Measurements from ENCODE around the gene SBK1. TPM values are rescaled to one million over a fixed set of nuclear protein-coding genes. Genes with fewer than 3 reads are reported as not detected.

The SBK1 gene
- total RNA-seq, 1 donor from 2014 or later: 1.0 TPM

DNA sequence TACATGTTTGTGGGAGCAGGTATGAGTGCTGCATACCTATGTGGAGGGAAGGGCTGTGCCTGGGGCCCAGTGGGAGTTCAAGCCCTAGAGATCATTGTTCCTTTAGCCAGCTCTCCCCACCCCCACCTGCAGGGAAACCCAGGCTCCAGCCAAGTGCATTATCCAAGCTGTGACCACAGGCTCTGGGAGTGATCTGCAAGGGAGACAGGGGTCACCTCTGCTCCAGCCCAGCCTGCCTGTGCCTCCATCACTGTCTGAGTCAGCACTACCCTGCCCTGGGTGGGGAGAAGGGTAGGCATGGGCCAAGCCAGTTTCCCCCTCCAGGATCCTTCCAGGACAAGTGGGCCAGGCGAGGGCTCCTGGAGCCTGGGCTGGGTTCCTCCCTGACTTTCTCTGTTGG is 32.1 kb upstream of the SBK1 start:
- Histone ChIP-seq H3K4me1 (ENCODE audit: control insufficient read depth in 3 of 3, insufficient read depth in 3 of 3, low read length in 3 of 3) (peaks cover 40 to 65% (median 40%) of the 10 kb centered on the region in 3 donors), H3K9me3 (ENCODE audit: control insufficient read depth in 3 of 3, low read length in 3 of 3) (no peaks in the 10 kb centered on the region), H3K36me3 (ENCODE audit: control insufficient read depth in 3 of 3, insufficient read depth in 3 of 3, low read length in 3 of 3) (peaks cover 0 to 13% (median 6%) of the 10 kb centered on the region in 3 donors), H3K27ac (ENCODE audit: low read depth, low read length) (peak overlapping the region; percentile 91), H3K9ac (ENCODE audit: low read depth in 1 of 3, low read length in 3 of 3) (peak overlapping the region; percentile 95 to 98 (median 96)), H3K27me3 (ENCODE audit: control insufficient read depth in 3 of 3, insufficient read depth in 3 of 3, low read length in 3 of 3) (peaks cover 0 to 3% (median 0%) of the 10 kb centered on the region in 3 donors), H3K4me3 (ENCODE audit: low read length in 3 of 3) (peak overlapping the region; percentile 70 to 97 (median 93))

DNA sequence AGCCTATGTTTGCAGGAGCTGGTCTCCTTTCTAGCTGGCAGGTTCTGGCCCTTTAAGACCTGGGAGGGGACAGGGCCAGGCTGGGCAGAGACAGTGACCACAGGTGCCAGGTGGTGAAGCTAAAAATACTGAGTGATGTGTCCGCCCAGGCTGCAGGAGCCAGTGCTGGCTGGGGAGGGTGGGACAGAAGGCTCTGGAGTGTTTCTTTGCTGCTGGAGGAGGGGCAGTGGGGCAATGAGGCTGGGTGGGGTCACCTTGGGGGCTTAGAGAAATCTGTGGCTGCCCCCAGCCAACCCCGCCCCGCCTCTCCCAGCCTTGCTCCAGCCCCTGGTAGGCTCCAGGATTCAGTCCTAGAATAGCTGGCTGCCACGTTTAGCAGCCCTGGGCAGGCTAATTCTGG is 30.4 kb upstream of the SBK1 start:
- H3K4me1 ChIP-seq (ENCODE audit: control insufficient read depth in 3 of 3, insufficient read depth in 3 of 3, low read length in 3 of 3): peaks cover 40 to 71% (median 40%) of the 10 kb centered on the region in 3 donors
- H3K9me3 ChIP-seq (ENCODE audit: control insufficient read depth in 3 of 3, low read length in 3 of 3): no peaks in the 10 kb centered on the region
- peak overlapping the region; percentile 70 to 97 (median 93) for H3K4me3 ChIP-seq (ENCODE audit: low read length in 3 of 3)
- H3K9ac ChIP-seq (ENCODE audit: low read depth in 1 of 3, low read length in 3 of 3): peak overlapping the region; percentile 48 to 98 (median 95)
- peaks cover 0 to 3% (median 0%) of the 10 kb centered on the region in 3 donors for H3K27me3 ChIP-seq (ENCODE audit: control insufficient read depth in 3 of 3, insufficient read depth in 3 of 3, low read length in 3 of 3)
- peaks cover 0 to 13% (median 6%) of the 10 kb centered on the region in 3 donors for H3K36me3 ChIP-seq (ENCODE audit: control insufficient read depth in 3 of 3, insufficient read depth in 3 of 3, low read length in 3 of 3)
- H3K27ac ChIP-seq (ENCODE audit: low read depth, low read length): peak overlapping the region; percentile 83

DNA sequence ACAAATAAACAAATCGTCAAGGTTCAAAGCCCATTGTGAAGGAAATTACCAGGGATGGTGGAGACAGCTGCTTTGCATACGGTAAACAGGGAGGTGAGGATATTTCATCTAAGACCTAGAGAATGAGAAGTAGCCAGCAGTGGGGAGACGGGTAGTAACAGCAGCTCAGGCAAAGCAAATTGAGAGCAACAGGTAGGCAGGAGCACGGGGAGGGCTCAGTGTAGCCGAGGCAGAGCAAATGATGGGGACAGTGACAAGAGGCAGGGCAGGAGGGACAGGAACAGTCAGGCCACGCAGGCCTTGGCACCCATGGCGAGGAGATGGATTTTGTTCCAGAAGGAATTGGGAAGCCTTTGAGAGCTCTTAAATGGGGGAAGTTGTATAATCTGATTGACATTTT is 29.0 kb upstream of the SBK1 start:
- Histone ChIP-seq H3K4me1 (ENCODE audit: control insufficient read depth in 3 of 3, insufficient read depth in 3 of 3, low read length in 3 of 3) (peaks cover 39 to 72% (median 39%) of the 10 kb centered on the region in 3 donors), H3K4me3 (ENCODE audit: low read length in 3 of 3) (peak overlapping the region in 2 of 3 donors; percentile 48 to 49), H3K36me3 (ENCODE audit: control insufficient read depth in 3 of 3, insufficient read depth in 3 of 3, low read length in 3 of 3) (peaks cover 0 to 13% (median 6%) of the 10 kb centered on the region in 3 donors), H3K9me3 (ENCODE audit: control insufficient read depth in 3 of 3, low read length in 3 of 3) (no peaks in the 10 kb centered on the region), H3K27ac (ENCODE audit: low read depth, low read length) (peak overlapping the region; percentile 83), H3K27me3 (ENCODE audit: control insufficient read depth in 3 of 3, insufficient read depth in 3 of 3, low read length in 3 of 3) (peaks cover 0 to 3% (median 0%) of the 10 kb centered on the region in 3 donors), H3K9ac (ENCODE audit: low read depth in 1 of 3, low read length in 3 of 3) (peak overlapping the region; percentile 33 to 58 (median 56))

- Histone ChIP-seq H3K36me3 (ENCODE audit: control insufficient read depth in 3 of 3, insufficient read depth in 3 of 3, low read length in 3 of 3) (peaks cover 0 to 9% (median 6%) of the 10 kb centered on the region in 3 donors), H3K27me3 (ENCODE audit: control insufficient read depth in 3 of 3, insufficient read depth in 3 of 3, low read length in 3 of 3) (peaks cover 0 to 3% (median 0%) of the 10 kb centered on the region in 3 donors), H3K4me3 (ENCODE audit: low read length in 3 of 3) (peak overlapping the region in 1 of 3 donors; percentile 24), H3K9ac (ENCODE audit: low read depth in 1 of 3, low read length in 3 of 3) (peak overlapping the region in 1 of 3 donors; percentile 16), H3K9me3 (ENCODE audit: control insufficient read depth in 3 of 3, low read length in 3 of 3) (no peaks in the 10 kb centered on the region), H3K4me1 (ENCODE audit: control insufficient read depth in 3 of 3, insufficient read depth in 3 of 3, low read length in 3 of 3) (peaks cover 42 to 64% (median 43%) of the 10 kb centered on the region in 3 donors), H3K27ac (ENCODE audit: low read depth, low read length) (peak overlapping the region; percentile 83)
Measured at GRCh38 chr16:28264656-28265055, 27.7 kb upstream of the SBK1 start.

DNA sequence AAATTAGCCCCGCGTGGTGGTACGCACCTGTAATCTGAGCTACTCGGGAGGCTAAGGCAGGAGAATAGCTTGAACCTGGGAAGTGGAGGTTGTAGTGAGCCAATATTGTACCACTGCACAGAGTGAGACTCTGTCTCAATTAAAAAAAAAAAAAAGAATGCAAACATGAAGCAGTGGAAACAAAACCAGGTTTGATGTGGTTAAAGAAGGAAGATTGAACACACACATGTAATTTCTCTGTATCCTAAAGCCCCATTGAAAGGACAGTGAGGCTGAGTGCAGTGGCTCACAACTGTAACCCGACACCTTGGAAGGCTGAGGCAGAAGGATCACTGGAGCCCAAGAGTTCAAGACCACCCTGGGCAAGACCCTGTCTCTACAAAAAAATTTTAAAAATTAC is 26.5 kb upstream of the SBK1 start:
- H3K27me3 ChIP-seq (ENCODE audit: control insufficient read depth in 3 of 3, insufficient read depth in 3 of 3, low read length in 3 of 3): peaks cover 0 to 2% (median 0%) of the 10 kb centered on the region in 3 donors
- peaks cover 0 to 6% (median 0%) of the 10 kb centered on the region in 3 donors for H3K36me3 ChIP-seq (ENCODE audit: control insufficient read depth in 3 of 3, insufficient read depth in 3 of 3, low read length in 3 of 3)
- no peak overlapping the region for H3K27ac ChIP-seq (ENCODE audit: low read depth, low read length)
- H3K9ac ChIP-seq (ENCODE audit: low read depth in 1 of 3, low read length in 3 of 3): no peak overlapping the region
- peaks cover 38 to 53% (median 41%) of the 10 kb centered on the region in 3 donors for H3K4me1 ChIP-seq (ENCODE audit: control insufficient read depth in 3 of 3, insufficient read depth in 3 of 3, low read length in 3 of 3)
- no peaks in the 10 kb centered on the region for H3K9me3 ChIP-seq (ENCODE audit: control insufficient read depth in 3 of 3, low read length in 3 of 3)
- H3K4me3 ChIP-seq (ENCODE audit: low read length in 3 of 3): no peak overlapping the region

DNA sequence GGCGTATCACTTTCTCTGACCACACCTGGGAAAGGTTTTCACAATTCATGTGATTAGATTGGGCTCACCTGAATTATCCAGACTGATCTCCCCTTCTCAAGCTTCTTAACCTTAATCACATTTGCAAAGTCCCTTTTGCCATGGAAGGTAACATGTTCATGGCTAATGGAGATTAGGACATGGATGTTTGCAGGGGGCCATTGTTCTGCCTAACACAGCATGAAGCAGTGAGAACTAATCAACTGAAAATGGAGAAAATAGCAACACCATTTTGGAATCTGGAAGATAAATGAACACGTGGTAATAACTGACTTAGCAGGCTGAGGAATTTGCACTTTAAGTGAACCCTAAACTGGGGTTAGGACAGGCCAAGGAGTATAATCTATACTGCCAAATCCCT is 25.0 kb upstream of the SBK1 start:
- Histone ChIP-seq H3K36me3 (ENCODE audit: control insufficient read depth in 3 of 3, insufficient read depth in 3 of 3, low read length in 3 of 3) (peaks cover 0 to 6% (median 0%) of the 10 kb centered on the region in 3 donors), H3K27ac (ENCODE audit: low read depth, low read length) (no peak overlapping the region), H3K4me1 (ENCODE audit: control insufficient read depth in 3 of 3, insufficient read depth in 3 of 3, low read length in 3 of 3) (peaks cover 32 to 39% (median 34%) of the 10 kb centered on the region in 3 donors), H3K9me3 (ENCODE audit: control insufficient read depth in 3 of 3, low read length in 3 of 3) (no peaks in the 10 kb centered on the region), H3K4me3 (ENCODE audit: low read length in 3 of 3) (no peak overlapping the region), H3K27me3 (ENCODE audit: control insufficient read depth in 3 of 3, insufficient read depth in 3 of 3, low read length in 3 of 3) (no peaks in the 10 kb centered on the region), H3K9ac (ENCODE audit: low read depth in 1 of 3, low read length in 3 of 3) (no peak overlapping the region)

DNA sequence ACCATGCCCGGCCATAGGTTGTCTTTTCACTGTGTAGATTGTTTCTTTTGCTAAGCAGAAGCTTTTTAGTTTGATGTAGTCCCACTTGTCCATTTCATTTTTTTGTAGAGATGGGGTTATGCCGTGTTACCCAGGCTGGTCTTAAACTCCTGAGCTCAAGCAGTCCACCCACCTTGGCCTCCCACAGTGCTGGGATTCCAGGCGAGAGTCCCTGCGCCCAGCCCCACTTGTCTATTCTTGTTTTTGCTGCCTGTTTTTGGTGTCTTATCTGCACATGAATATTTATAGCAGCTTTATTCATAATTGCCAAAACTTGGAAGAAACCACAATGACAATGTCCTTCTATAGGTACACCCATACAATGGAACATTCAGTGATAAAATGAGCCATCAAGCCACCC is 18.8 kb upstream of the SBK1 start:
- H3K36me3 ChIP-seq (ENCODE audit: control insufficient read depth in 3 of 3, insufficient read depth in 3 of 3, low read length in 3 of 3): no peaks in the 10 kb centered on the region
- H3K4me1 ChIP-seq (ENCODE audit: control insufficient read depth in 3 of 3, insufficient read depth in 3 of 3, low read length in 3 of 3): peaks cover 7 to 12% (median 11%) of the 10 kb centered on the region in 3 donors
- H3K4me3 ChIP-seq (ENCODE audit: low read length in 3 of 3): no peak overlapping the region
- no peak overlapping the region for H3K27ac ChIP-seq (ENCODE audit: low read depth, low read length)
- H3K27me3 ChIP-seq (ENCODE audit: control insufficient read depth in 3 of 3, insufficient read depth in 3 of 3, low read length in 3 of 3): peaks cover 0 to 3% (median 3%) of the 10 kb centered on the region in 3 donors
- H3K9me3 ChIP-seq (ENCODE audit: control insufficient read depth in 3 of 3, low read length in 3 of 3): no peaks in the 10 kb centered on the region
- no peak overlapping the region for H3K9ac ChIP-seq (ENCODE audit: low read depth in 1 of 3, low read length in 3 of 3)

DNA sequence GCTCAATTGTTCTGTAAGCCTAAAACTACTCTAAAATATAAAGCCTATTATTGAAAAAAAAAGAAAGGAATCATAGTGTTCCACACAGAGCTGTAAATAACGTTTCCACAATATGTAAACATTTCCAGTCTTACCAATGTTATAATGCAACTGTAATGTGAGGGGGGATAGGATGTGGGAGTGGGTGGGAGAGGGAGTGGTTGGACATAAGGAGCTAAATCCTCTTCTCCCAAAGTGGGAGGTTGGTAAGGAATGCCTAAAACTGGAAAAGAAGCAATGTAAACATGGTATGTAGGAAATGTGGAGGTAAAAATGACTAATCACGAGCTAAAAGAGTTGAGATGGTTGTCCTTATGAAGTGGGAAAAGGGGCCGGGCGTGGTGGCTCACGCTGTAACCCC is 17.6 kb upstream of the SBK1 start:
- H3K4me3 ChIP-seq (ENCODE audit: low read length in 3 of 3): no peak overlapping the region
- H3K36me3 ChIP-seq (ENCODE audit: control insufficient read depth in 3 of 3, insufficient read depth in 3 of 3, low read length in 3 of 3): no peaks in the 10 kb centered on the region
- H3K4me1 ChIP-seq (ENCODE audit: control insufficient read depth in 3 of 3, insufficient read depth in 3 of 3, low read length in 3 of 3): peaks cover 7 to 10% (median 8%) of the 10 kb centered on the region in 3 donors
- H3K9me3 ChIP-seq (ENCODE audit: control insufficient read depth in 3 of 3, low read length in 3 of 3): no peaks in the 10 kb centered on the region
- H3K27ac ChIP-seq (ENCODE audit: low read depth, low read length): no peak overlapping the region
- H3K27me3 ChIP-seq (ENCODE audit: control insufficient read depth in 3 of 3, insufficient read depth in 3 of 3, low read length in 3 of 3): peaks cover 0 to 3% (median 3%) of the 10 kb centered on the region in 3 donors
- no peak overlapping the region for H3K9ac ChIP-seq (ENCODE audit: low read depth in 1 of 3, low read length in 3 of 3)

- peaks cover 9 to 17% (median 10%) of the 10 kb centered on the region in 3 donors for H3K4me1 ChIP-seq (ENCODE audit: control insufficient read depth in 3 of 3, insufficient read depth in 3 of 3, low read length in 3 of 3)
- H3K27me3 ChIP-seq (ENCODE audit: control insufficient read depth in 3 of 3, insufficient read depth in 3 of 3, low read length in 3 of 3): peaks cover 0 to 3% (median 3%) of the 10 kb centered on the region in 3 donors
- no peaks in the 10 kb centered on the region for H3K9me3 ChIP-seq (ENCODE audit: control insufficient read depth in 3 of 3, low read length in 3 of 3)
- H3K9ac ChIP-seq (ENCODE audit: low read depth in 1 of 3, low read length in 3 of 3): peak overlapping the region in 1 of 3 donors; percentile 40
- no peaks in the 10 kb centered on the region for H3K36me3 ChIP-seq (ENCODE audit: control insufficient read depth in 3 of 3, insufficient read depth in 3 of 3, low read length in 3 of 3)
- H3K27ac ChIP-seq (ENCODE audit: low read depth, low read length): no peak overlapping the region
- H3K4me3 ChIP-seq (ENCODE audit: low read length in 3 of 3): no peak overlapping the region
Measured at GRCh38 chr16:28276301-28276700, 16.0 kb upstream of the SBK1 start.

DNA sequence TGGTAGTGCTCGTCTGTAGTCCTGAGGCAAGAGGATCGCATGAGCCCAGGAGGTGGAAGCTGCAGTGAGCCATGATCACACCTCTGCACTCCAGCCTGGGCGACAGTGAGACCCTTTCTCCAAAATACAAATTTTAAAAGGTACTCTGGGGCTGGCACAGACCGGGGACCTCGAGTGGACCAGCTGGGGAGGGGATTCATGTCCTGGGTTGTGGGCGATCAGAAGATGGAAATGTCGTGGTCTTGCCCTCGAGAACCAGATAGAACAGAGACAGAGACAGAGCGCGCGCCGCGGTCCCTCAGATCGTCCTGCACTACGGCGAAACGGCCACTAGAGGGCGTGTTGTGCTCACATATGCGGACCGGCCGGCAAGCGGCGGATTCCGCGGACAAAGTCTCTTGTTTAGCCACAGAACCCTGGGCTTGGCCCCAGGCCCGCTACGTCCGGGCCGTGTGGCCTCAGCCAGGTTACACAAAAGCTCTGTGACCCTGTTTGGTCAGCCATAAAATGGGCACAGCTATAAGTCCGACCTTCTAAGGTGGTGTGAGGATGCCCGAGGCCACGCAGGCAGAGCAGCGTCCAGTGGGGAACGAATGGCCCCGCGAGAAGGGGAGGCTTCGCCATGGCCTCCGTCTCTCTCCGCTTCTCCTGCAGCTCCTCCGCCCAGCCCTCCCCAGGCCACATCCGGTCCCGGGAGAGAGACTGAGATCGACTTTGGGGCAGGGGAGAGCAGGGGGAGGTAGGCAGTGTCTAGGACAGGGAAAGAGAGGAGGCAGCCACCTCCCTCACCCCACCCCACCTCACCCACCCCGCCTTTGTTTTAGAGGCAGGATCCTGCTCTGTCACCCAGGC is 14.6 kb upstream of the SBK1 start:
- H3K9ac ChIP-seq (ENCODE audit: low read depth in 1 of 3, low read length in 3 of 3): peak overlapping the region; percentile 12 to 70 (median 51)
- no peak overlapping the region for H3K27ac ChIP-seq (ENCODE audit: low read depth, low read length)
- H3K9me3 ChIP-seq (ENCODE audit: control insufficient read depth in 3 of 3, low read length in 3 of 3): no peaks in the 10 kb centered on the region

More for the DNA sequence above, 14.6 kb upstream of the SBK1 start:
- H3K4me1 ChIP-seq (ENCODE audit: control insufficient read depth in 3 of 3, insufficient read depth in 3 of 3, low read length in 3 of 3): peaks cover 11 to 22% (median 11%) of the 10 kb centered on the region in 3 donors
- H3K27me3 ChIP-seq (ENCODE audit: control insufficient read depth in 3 of 3, insufficient read depth in 3 of 3, low read length in 3 of 3): peaks cover 0 to 3% (median 3%) of the 10 kb centered on the region in 3 donors
- no peaks in the 10 kb centered on the region for H3K36me3 ChIP-seq (ENCODE audit: control insufficient read depth in 3 of 3, insufficient read depth in 3 of 3, low read length in 3 of 3)
- peak overlapping the region; percentile 56 to 72 (median 66) for H3K4me3 ChIP-seq (ENCODE audit: low read length in 3 of 3)

Data from skeletal muscle tissue (tissue), 4 donors.